ENCODE data around the gene BMP7. TPM values are rescaled to one million over a fixed set of nuclear protein-coding genes. Genes with fewer than 3 reads are reported as not detected.

The BMP7 gene
- total RNA-seq, 1 donor from 2014 or later, result 3.7 TPM

DNA sequence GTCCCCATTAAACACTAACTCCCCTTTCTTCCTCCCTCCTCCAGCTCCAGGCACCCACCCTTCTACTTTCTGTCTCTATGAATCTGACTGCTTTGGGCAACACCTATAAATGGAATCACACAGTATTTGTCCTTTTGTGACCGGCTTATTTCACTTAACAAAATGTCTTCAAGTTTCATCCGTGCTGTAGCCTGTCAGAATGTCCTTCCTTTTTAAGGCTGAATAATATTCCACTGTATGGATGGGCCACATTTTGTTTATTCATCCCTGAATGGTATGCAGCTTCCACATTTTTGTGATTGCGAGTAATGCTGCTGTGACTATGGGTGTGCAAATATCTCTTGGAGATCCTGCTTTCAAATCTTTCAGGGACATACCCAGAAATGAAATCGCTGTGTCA is 28.4 kb downstream of the BMP7 start:
- DNase-seq (ENCODE audit: low read depth), result no peak
- TF ChIP-seq, protein P1, sequence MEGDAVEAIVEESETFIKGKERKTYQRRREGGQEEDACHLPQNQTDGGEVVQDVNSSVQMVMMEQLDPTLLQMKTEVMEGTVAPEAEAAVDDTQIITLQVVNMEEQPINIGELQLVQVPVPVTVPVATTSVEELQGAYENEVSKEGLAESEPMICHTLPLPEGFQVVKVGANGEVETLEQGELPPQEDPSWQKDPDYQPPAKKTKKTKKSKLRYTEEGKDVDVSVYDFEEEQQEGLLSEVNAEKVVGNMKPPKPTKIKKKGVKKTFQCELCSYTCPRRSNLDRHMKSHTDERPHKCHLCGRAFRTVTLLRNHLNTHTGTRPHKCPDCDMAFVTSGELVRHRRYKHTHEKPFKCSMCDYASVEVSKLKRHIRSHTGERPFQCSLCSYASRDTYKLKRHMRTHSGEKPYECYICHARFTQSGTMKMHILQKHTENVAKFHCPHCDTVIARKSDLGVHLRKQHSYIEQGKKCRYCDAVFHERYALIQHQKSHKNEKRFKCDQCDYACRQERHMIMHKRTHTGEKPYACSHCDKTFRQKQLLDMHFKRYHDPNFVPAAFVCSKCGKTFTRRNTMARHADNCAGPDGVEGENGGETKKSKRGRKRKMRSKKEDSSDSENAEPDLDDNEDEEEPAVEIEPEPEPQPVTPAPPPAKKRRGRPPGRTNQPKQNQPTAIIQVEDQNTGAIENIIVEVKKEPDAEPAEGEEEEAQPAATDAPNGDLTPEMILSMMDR (conservative IDR thresholded peaks at IDR 0.05; ENCODE audit: low read depth, low read length), result no peak

DNA sequence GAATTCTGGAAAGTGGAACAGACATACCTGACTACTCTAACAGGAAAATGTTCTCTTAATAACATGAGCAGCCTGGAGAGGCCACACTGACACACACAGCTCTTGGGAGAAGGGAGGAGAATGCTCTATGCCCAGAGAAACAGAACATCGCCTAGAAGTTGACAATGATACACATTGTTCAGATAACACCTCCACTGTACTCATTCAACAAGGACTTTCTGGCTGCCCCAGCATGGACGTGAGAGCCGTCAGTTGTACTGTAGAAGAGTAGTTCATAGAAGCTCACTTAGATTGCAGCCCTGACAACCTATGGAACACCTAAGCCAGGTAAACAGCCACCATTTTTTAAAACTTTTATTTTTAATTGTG is 28.9 kb downstream of the BMP7 start:
- no peak for DNase-seq (ENCODE audit: low read depth)
- TF ChIP-seq, protein P1 (conservative IDR thresholded peaks at IDR 0.05; ENCODE audit: low read depth, low read length), result no peak
- no peak overlapping the region for H3K4me3 ChIP-seq (ENCODE audit: low read depth, low read length)

More for the DNA sequence above, 28.4 kb downstream of the BMP7 start:
- H3K4me3 ChIP-seq (ENCODE audit: low read depth, low read length), result no peak overlapping the region

DNA sequence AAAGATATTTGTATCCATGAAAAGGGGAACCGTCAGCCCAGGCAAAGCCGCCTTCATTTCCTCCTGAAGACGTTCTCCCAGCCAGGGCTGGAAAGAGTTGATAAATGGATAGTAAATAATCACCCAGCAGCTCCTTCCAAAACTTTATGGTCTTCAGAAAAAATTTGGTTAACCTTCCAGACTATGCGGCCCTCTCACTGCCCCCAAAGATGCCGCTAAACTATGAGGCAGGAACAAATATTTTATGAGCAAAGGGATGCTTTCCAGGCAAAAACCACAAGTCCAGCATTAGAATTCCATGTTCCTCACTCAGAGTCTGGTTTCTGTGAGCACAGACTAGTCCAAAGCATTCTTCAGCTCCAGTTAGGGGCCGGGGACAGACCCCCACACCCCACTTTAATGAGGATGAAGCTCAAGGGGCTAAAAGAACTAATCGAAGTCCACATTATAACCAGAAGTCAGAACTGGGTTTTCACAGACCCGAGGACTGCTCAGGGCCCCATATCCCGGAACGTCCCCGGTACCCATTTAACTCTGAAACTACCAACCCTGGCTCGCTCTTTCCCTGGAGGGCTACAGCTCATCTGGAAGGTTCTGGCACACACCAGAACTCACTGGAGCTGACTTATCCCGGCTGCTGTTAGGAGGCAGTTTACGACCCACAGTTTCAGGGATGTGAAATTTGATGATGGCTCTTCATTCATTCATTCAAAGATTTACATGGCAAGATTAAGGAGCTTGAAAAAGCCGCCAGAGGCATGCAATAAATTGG is 29.4 kb downstream of the BMP7 start:
- DNase-seq (ENCODE audit: low read depth), result no peak
- TF ChIP-seq, protein P1 (conservative IDR thresholded peaks at IDR 0.05; ENCODE audit: low read depth, low read length), result no peak
- no peak overlapping the region for H3K4me3 ChIP-seq (ENCODE audit: low read depth, low read length)

DNA sequence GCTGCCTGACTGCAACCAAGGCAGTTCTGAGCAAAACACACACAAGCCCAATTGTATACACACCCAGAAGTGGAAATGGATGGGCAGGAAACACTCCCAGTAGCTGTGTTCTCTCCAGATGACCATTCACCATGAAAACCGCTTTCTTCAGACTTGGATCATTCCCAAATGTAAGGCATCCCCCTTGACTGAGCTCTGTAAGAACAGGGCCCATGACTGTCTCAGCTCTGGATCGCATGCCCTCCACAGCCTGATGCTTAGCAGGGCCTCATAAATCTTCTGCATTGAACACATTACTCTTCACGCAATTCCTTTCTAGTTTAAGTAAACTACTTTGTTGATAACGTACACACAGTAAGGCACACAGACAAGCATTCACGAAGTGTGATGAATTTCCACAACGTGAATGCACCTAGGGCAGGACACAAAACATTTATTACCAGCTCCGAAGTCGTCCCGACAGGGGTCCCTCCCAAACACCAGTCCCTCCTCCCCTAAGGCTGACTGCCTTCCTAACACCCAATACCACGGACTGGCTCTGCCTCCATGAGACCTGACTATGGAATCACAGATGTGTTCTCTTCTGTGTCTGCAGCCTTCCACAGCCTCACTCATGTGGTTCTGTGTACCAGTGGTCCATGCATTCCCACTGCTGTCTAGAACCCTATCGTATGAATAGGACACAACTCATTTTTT is 31.7 kb downstream of the BMP7 start:
- no peak for DNase-seq (ENCODE audit: low read depth)
- TF ChIP-seq, protein P1 (conservative IDR thresholded peaks at IDR 0.05; ENCODE audit: low read depth, low read length), result no peak
- no peak overlapping the region for H3K4me3 ChIP-seq (ENCODE audit: low read depth, low read length)

DNA sequence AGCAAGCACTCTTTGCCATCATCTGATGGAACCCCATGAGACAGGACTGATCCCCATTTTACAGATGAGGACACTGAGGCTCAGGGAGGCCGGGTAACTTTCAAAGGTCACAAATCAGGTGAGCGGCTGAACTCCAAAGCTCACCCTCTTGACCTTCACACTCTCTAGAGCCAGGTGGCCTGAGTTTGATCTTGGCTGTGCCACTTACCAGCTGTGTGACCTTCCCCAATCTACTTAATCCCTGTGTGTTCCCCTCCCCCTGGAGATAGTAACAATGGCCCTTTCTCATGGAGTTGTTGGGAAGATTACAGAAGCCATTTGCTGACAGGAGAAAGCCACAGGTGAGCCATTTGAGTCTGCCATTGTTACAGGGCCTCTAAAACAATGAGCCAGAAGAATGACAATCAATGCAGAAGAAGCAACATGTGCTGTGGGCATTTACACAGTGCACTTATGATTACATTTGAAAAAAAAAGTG is 34.5 kb downstream of the BMP7 start:
- H3K4me3 ChIP-seq (ENCODE audit: low read depth, low read length), result no peak overlapping the region
- DNase-seq (ENCODE audit: low read depth), result no peak
- TF ChIP-seq, protein P1 (conservative IDR thresholded peaks at IDR 0.05; ENCODE audit: low read depth, low read length), result no peak

DNA sequence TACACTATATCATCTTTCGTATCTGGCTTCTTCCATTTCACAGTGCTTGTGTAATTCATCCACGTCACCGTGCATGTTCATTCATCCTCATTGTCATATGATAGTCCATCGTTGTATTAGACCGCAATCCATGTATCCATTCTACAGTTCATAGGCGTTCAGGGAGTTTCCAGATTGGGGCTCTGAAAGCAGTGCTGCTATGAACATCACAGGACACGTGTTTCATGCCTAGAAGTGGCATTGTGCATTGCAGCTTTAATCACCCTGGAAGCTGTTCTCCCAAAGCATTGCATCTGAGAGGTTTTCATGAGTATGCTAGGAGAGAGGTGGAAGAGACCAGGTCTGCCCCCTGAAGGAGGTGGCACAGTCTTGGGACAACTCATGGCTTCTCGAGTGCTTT is 35.3 kb downstream of the BMP7 start:
- TF ChIP-seq, protein P1 (conservative IDR thresholded peaks at IDR 0.05; ENCODE audit: low read depth, low read length), result no peak
- H3K4me3 ChIP-seq (ENCODE audit: low read depth, low read length), result no peak overlapping the region
- no peak for DNase-seq (ENCODE audit: low read depth)
